ENCODE measurements around the gene CCDC200. TPM values are rescaled to one million over a fixed set of nuclear protein-coding genes. Genes with fewer than 3 reads are reported as not detected.
"Not testable (repeated sequence)": the region's sequence is repeated elsewhere in the genome, so short reads cannot be mapped to it uniquely, and the experiment has no call there.

The CCDC200 gene
- total RNA-seq, 1 experiment from 2014 or later: not detected

- TF ChIP-seq EZH2 (IDR thresholded peaks at IDR 0.05; ENCODE audit: low read depth): no peak
- TF ChIP-seq, protein P1, sequence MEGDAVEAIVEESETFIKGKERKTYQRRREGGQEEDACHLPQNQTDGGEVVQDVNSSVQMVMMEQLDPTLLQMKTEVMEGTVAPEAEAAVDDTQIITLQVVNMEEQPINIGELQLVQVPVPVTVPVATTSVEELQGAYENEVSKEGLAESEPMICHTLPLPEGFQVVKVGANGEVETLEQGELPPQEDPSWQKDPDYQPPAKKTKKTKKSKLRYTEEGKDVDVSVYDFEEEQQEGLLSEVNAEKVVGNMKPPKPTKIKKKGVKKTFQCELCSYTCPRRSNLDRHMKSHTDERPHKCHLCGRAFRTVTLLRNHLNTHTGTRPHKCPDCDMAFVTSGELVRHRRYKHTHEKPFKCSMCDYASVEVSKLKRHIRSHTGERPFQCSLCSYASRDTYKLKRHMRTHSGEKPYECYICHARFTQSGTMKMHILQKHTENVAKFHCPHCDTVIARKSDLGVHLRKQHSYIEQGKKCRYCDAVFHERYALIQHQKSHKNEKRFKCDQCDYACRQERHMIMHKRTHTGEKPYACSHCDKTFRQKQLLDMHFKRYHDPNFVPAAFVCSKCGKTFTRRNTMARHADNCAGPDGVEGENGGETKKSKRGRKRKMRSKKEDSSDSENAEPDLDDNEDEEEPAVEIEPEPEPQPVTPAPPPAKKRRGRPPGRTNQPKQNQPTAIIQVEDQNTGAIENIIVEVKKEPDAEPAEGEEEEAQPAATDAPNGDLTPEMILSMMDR (conservative IDR thresholded peaks at IDR 0.05): no peak
- intact Hi-C loops (cut with micrococcal nuclease; ENCODE audit: unreplicated experiment): no loop called here
- Histone ChIP-seq H3F3A (ENCODE audit: insufficient read depth, low read depth) (peaks cover 31% of the 10 kb centered on the region), H3K4me3 (peak overlapping the region; percentile 70), H3K9me3 (ENCODE audit: insufficient read depth, low read depth) (no peaks in the 10 kb centered on the region), H3K79me2 (ENCODE audit: low read depth) (no peaks in the 10 kb centered on the region), H3K27ac (peak overlapping the region; percentile 60), H3K4me1 (replicated peaks; ENCODE audit: insufficient read depth) (peaks cover 16% of the 10 kb centered on the region), H3K36me3 (ENCODE audit: low read depth) (peaks cover 15% of the 10 kb centered on the region; the same call in 1 of the 2 replicates), H3K4me2 (peak overlapping the region; percentile 86), H3K27me3 (ENCODE audit: insufficient read depth, low read depth) (no peaks in the 10 kb centered on the region), H3K9me2 (ENCODE audit: insufficient read depth) (no peaks in the 10 kb centered on the region), H4K20me1 (ENCODE audit: insufficient read depth) (no peaks in the 10 kb centered on the region), H2AFZ (peak overlapping the region; percentile 78)
- ChIA-PET CTCF (interaction anchor here (1.2 kb wide), 1 partner anchor 105 kb away, joined by 4 read pairs; no protein-coding TSS in a partner anchor), POLR2A (ENCODE audit: unreplicated experiment) (interaction anchor here (0.6 to 2.1 kb wide), 3 partner anchors 12 to 177 kb away, joined by 4 to 14 read pairs (median 8); no protein-coding TSS in a partner anchor)
- BruUV-seq (replicated peaks): TSS peak; percentile 94
- no peak for DNase-seq
Measured at GRCh38 chr17:43211123-43211479, 17.3 kb downstream of the CCDC200 start.

DNA sequence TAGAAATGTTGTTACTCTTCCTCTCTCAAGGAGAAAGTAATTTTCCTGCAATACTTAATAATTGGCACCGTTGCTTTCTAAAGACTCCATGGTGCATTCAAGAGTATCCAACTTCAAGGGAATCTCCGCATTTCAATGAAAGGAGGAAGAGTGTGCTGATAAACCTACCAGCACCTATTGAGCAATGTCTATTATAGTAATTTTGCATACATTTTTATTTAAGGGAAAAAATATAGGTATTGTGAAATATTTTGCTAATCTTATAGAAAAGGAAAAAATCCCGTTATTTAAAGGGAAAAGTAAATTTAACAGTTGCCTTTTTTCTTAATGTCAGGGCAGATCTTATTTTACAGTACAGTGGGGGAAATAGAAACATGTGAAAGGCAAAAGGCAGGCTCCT lies 17.8 kb downstream of the CCDC200 start:
- no TSS peak for BruUV-seq (replicated peaks)
- TF ChIP-seq, protein P1 (conservative IDR thresholded peaks at IDR 0.05): no peak
- no peak for TF ChIP-seq EZH2 (IDR thresholded peaks at IDR 0.05; ENCODE audit: low read depth)
- Histone ChIP-seq H4K20me1 (ENCODE audit: insufficient read depth) (no peaks in the 10 kb centered on the region), H3K4me3 (peak overlapping the region; percentile 70), H3K27ac (peak overlapping the region; percentile 60), H3K9me2 (ENCODE audit: insufficient read depth) (no peaks in the 10 kb centered on the region), H3K27me3 (ENCODE audit: insufficient read depth, low read depth) (no peaks in the 10 kb centered on the region), H3K9me3 (ENCODE audit: insufficient read depth, low read depth) (no peaks in the 10 kb centered on the region), H3K79me2 (ENCODE audit: low read depth) (no peaks in the 10 kb centered on the region), H2AFZ (no peak overlapping the region), H3K36me3 (ENCODE audit: low read depth) (peaks cover 15% of the 10 kb centered on the region; the same call in 1 of the 2 replicates), H3K4me1 (replicated peaks; ENCODE audit: insufficient read depth) (peaks cover 16% of the 10 kb centered on the region), H3F3A (ENCODE audit: insufficient read depth, low read depth) (peaks cover 31% of the 10 kb centered on the region), H3K4me2 (peak overlapping the region; percentile 86)
- CTCF ChIA-PET: no interaction called here
- intact Hi-C loops (cut with micrococcal nuclease; ENCODE audit: unreplicated experiment): no loop called here
- POLR2A ChIA-PET (ENCODE audit: unreplicated experiment): no interaction called here
- no peak for DNase-seq

GRCh38 chr17:43203013-43203412 lies 25.4 kb downstream of the CCDC200 start:
- H4K20me1 ChIP-seq (ENCODE audit: insufficient read depth); H2AFZ ChIP-seq; H3K27me3 ChIP-seq (ENCODE audit: insufficient read depth, low read depth); H3K9me2 ChIP-seq (ENCODE audit: insufficient read depth); H3K4me1 ChIP-seq (replicated peaks; ENCODE audit: insufficient read depth); H3K79me2 ChIP-seq (ENCODE audit: low read depth); POLR2A ChIA-PET (ENCODE audit: unreplicated experiment); CTCF ChIA-PET; H3K9me3 ChIP-seq (ENCODE audit: insufficient read depth, low read depth); H3K4me3 ChIP-seq; H3F3A ChIP-seq (ENCODE audit: insufficient read depth, low read depth); intact Hi-C loops (cut with micrococcal nuclease; ENCODE audit: unreplicated experiment); BruUV-seq (replicated peaks): not testable (repeated sequence)
- peak overlapping the region; percentile 18; the same call in 1 of the 2 replicates for H3K4me2 ChIP-seq
- H3K36me3 ChIP-seq (ENCODE audit: low read depth): peaks cover 32% of the 10 kb centered on the region
- DNase-seq: peak in 1 of 2 experiments; percentile 63
- H3K27ac ChIP-seq: peak overlapping the region; percentile 56

DNA sequence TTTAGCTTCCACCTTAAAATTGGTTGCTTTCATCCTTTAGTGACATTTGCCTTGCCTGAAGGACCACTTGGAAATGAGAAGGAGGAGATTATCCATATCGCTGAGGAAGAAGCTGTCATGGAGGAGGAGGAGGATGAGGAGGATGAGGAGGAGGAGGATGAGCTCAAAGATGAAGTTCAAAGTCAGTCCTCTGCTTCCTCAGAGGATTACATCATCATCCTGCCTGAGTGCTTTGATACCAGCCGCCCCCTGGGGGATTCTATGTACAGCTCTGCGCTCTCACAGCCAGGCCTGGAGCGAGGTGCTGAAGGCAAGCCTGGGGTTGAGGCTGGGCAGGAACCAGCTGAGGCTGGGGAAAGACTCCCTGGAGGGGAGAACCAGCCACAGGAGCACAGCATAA lies 28.3 kb downstream of the CCDC200 start:
- H3K36me3 ChIP-seq (ENCODE audit: low read depth): peaks cover 39% of the 10 kb centered on the region; the same call in 1 of the 2 replicates
- no TSS peak for BruUV-seq (replicated peaks)
- peaks cover 9% of the 10 kb centered on the region for H3K4me1 ChIP-seq (replicated peaks; ENCODE audit: insufficient read depth)
- H3F3A ChIP-seq (ENCODE audit: insufficient read depth, low read depth): peaks cover 13% of the 10 kb centered on the region; the same call in 1 of the 2 replicates
- DNase-seq: no peak
- ChIA-PET POLR2A (ENCODE audit: unreplicated experiment) (no interaction called here), CTCF (no interaction called here)
- no peaks in the 10 kb centered on the region for H4K20me1 ChIP-seq (ENCODE audit: insufficient read depth)
- no peak overlapping the region for H2AFZ ChIP-seq
- no peaks in the 10 kb centered on the region for H3K9me3 ChIP-seq (ENCODE audit: insufficient read depth, low read depth)
- no peaks in the 10 kb centered on the region for H3K79me2 ChIP-seq (ENCODE audit: low read depth)
- H3K4me2 ChIP-seq: no peak overlapping the region
- TF ChIP-seq, protein P1 (conservative IDR thresholded peaks at IDR 0.05): no peak
- TF ChIP-seq EZH2 (IDR thresholded peaks at IDR 0.05; ENCODE audit: low read depth): no peak
- intact Hi-C loops (cut with micrococcal nuclease; ENCODE audit: unreplicated experiment): no loop called here
- no peak overlapping the region for H3K27ac ChIP-seq
- H3K4me3 ChIP-seq: no peak overlapping the region
- H3K9me2 ChIP-seq (ENCODE audit: insufficient read depth): no peaks in the 10 kb centered on the region
- no peaks in the 10 kb centered on the region for H3K27me3 ChIP-seq (ENCODE audit: insufficient read depth, low read depth)

All from PC-9 (cell line).